ENCODE measurements around the gene PCDH9. TPM values are rescaled to one million over a fixed set of nuclear protein-coding genes. Genes with fewer than 3 reads are reported as not detected.

Gene PCDH9
- polyA plus RNA-seq, 1 of the 3 experiments (the other 2 are of a cell fraction), result 1.3 TPM

- TF ChIP-seq USF1 (IDR thresholded peaks at IDR 0.05; ENCODE audit: borderline replicate concordance, low read depth) (no peak), EZH2phosphoT487 (IDR thresholded peaks at IDR 0.05; ENCODE audit: borderline replicate concordance, low read depth) (no peak), RFX5 (IDR thresholded peaks at IDR 0.05; ENCODE audit: low read length) (no peak), REST (IDR thresholded peaks at IDR 0.05; ENCODE audit: low read depth, low read length) (no peak), IRF3 (IDR thresholded peaks at IDR 0.05; ENCODE audit: low read depth, low read length) (no peak)
Measured at GRCh38 chr13:66612983-66613382, 617.2 kb downstream of the PCDH9 start (continued).

GRCh38 chr13:66586489-66586888 is 643.6 kb downstream of the PCDH9 start:
- CTCF ChIA-PET, result no interaction called here
- Histone ChIP-seq H3K9me3 (no peaks in the 10 kb centered on the region), H3K9ac (no peak overlapping the region), H3K27ac (ENCODE audit: low read depth in 2 of 2, low read length in 1 of 2) (no peak overlapping the region), H3F3A (replicated peaks; ENCODE audit: insufficient read depth) (no peaks in the 10 kb centered on the region), H3K36me3 (replicated peaks in 1 of 2; ENCODE audit: control insufficient read depth in 1 of 2, insufficient read depth in 2 of 2, low read length in 1 of 2) (no peaks in the 10 kb centered on the region), H3K4me1 (ENCODE audit: control insufficient read depth in 1 of 2, insufficient read depth in 2 of 2, low read depth in 1 of 2, low read length in 1 of 2) (peaks cover 0 to 2% of the 10 kb centered on the region in 2 experiments; a peak in 1 of 4 replicates), H2AFZ (ENCODE audit: low read depth) (no peak overlapping the region), H3K4me2 (no peak overlapping the region), H3K27me3 (ENCODE audit: insufficient read depth) (no peaks in the 10 kb centered on the region), H3K9me2 (no peaks in the 10 kb centered on the region), H3K79me2 (ENCODE audit: insufficient read depth) (no peaks in the 10 kb centered on the region), H4K20me1 (ENCODE audit: insufficient read depth) (no peaks in the 10 kb centered on the region), H3K4me3 (ENCODE audit: low read depth in 2 of 2, low read length in 1 of 2) (no peak overlapping the region)
- no peak for DNase-seq
- TF ChIP-seq GATA2 (CRISPR knock-in tag; IDR thresholded peaks at IDR 0.05), result no peak
- no peak for TF ChIP-seq RCOR1 (IDR thresholded peaks at IDR 0.05; ENCODE audit: low read length)
- TF ChIP-seq CHD2 (IDR thresholded peaks at IDR 0.05; ENCODE audit: low read length, partially characterized antibody), result no peak
- no peak for TF ChIP-seq REST (IDR thresholded peaks at IDR 0.05; ENCODE audit: low read depth, low read length)
- no peak for TF ChIP-seq USF1 (IDR thresholded peaks at IDR 0.05; ENCODE audit: borderline replicate concordance, low read depth)
- TF ChIP-seq NRF1 (IDR thresholded peaks at IDR 0.05; ENCODE audit: low read depth, low read length), result no peak
- no peak for TF ChIP-seq FOSL2 (IDR thresholded peaks at IDR 0.05; ENCODE audit: borderline replicate concordance, low read depth)
- no peak for TF ChIP-seq ZBTB33 (IDR thresholded peaks at IDR 0.05; ENCODE audit: borderline replicate concordance, low read depth)
- TF ChIP-seq GABPA (IDR thresholded peaks at IDR 0.05; ENCODE audit: low read depth), result no peak
- no peak for TF ChIP-seq EP300 (IDR thresholded peaks at IDR 0.05; ENCODE audit: borderline replicate concordance in 1 of 2, low read depth in 1 of 2, low read length in 1 of 2)
- TF ChIP-seq SIN3A (IDR thresholded peaks at IDR 0.05; ENCODE audit: borderline replicate concordance, low read depth, low read length), result no peak
- WGBS (ENCODE audit: low lambda C conversion rate), result 88% methylated on average over 3 of the region's 3 CpGs
- POLR2A ChIA-PET, result no interaction called here

Data from SK-N-SH (cell line).